ENCODE data around the gene CXCL13. TPM values are rescaled to one million over a fixed set of nuclear protein-coding genes. Genes with fewer than 3 reads are reported as not detected.
"Not testable (repeated sequence)": the region's sequence is repeated elsewhere in the genome, so short reads cannot be mapped to it uniquely, and the experiment has no call there.

CXCL13 gene
- polyA plus RNA-seq, 1 of the 3 experiments (the other 2 are of a cell fraction) = not detected

DNA sequence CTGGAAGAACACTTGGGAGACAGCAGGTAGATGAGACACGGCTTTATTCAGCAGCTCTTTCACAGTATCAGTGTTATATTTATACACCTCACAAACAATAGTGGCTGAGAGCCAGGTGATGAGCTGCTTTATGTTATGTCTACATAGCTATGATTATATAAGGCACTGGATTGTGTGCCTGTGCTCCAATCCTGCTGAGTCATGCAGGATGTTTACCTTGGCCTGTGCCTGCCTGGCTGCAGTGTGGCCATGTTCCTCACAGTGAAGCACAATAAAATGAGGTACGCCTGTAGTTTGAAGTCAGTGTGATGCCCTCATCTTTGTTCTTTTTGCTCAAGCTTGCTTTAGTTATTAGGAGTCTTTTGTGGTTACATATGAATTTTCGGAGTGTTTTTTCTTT is 31.3 kb downstream of the CXCL13 start:
- H3K9me2 ChIP-seq = no peaks in the 10 kb centered on the region
- peak overlapping the region; percentile 17 for H3K4me2 ChIP-seq
- no peaks in the 10 kb centered on the region for H3K27me3 ChIP-seq (ENCODE audit: insufficient read depth)
- DNase-seq = no peak
- POLR2A ChIA-PET = no interaction called here
- no peak overlapping the region for H3K4me3 ChIP-seq (ENCODE audit: low read depth in 2 of 2, low read length in 1 of 2)
- H2AFZ ChIP-seq (ENCODE audit: low read depth) = no peak overlapping the region
- CTCF ChIA-PET = interaction anchor here (0.5 kb wide), 1 partner anchor 55 kb away, joined by 3 read pairs; no protein-coding TSS in a partner anchor
- H3K9me3 ChIP-seq = no peaks in the 10 kb centered on the region; the same call in 1 of the 2 replicates
- TF ChIP-seq POLR2AphosphoS5 (IDR thresholded peaks at IDR 0.05; ENCODE audit: low read depth, low read length) (peak; percentile 51; the same call in 1 of the 2 replicates), PBX3 (IDR thresholded peaks at IDR 0.05) (peak; percentile 81), RXRA (IDR thresholded peaks at IDR 0.05; ENCODE audit: borderline replicate concordance, low read depth) (no peak), YY1 (IDR thresholded peaks at IDR 0.05; ENCODE audit: low read depth) (peak; percentile 54; the same call in 1 of the 2 replicates), TEAD4 (IDR thresholded peaks at IDR 0.05; ENCODE audit: borderline replicate concordance, insufficient read depth) (no peak), EZH2phosphoT487 (IDR thresholded peaks at IDR 0.05; ENCODE audit: borderline replicate concordance, low read depth) (no peak), NFIC (IDR thresholded peaks at IDR 0.05; ENCODE audit: borderline replicate concordance) (peak; percentile 95), FOSL2 (IDR thresholded peaks at IDR 0.05; ENCODE audit: borderline replicate concordance, low read depth) (peak; percentile 70; the same call in 1 of the 2 replicates), FOXJ3 (CRISPR knock-in tag; IDR thresholded peaks at IDR 0.05) (no peak), MEF2A (IDR thresholded peaks at IDR 0.05; ENCODE audit: borderline replicate concordance, low read depth) (peak; percentile 38; the same call in 1 of the 2 replicates), JUND (IDR thresholded peaks at IDR 0.05) (peak; percentile 70), TCF12 (IDR thresholded peaks at IDR 0.05) (peak; percentile 91)
- TF ChIP-seq, protein P1, sequence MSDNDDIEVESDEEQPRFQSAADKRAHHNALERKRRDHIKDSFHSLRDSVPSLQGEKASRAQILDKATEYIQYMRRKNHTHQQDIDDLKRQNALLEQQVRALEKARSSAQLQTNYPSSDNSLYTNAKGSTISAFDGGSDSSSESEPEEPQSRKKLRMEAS (IDR thresholded peaks at IDR 0.05; ENCODE audit: low read depth) = peak; percentile 76
- TF ChIP-seq, protein P2, sequence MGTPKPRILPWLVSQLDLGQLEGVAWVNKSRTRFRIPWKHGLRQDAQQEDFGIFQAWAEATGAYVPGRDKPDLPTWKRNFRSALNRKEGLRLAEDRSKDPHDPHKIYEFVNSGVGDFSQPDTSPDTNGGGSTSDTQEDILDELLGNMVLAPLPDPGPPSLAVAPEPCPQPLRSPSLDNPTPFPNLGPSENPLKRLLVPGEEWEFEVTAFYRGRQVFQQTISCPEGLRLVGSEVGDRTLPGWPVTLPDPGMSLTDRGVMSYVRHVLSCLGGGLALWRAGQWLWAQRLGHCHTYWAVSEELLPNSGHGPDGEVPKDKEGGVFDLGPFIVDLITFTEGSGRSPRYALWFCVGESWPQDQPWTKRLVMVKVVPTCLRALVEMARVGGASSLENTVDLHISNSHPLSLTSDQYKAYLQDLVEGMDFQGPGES (IDR thresholded peaks at IDR 0.05; ENCODE audit: low read depth, low read length) = no peak
- TF ChIP-seq, protein P3, sequence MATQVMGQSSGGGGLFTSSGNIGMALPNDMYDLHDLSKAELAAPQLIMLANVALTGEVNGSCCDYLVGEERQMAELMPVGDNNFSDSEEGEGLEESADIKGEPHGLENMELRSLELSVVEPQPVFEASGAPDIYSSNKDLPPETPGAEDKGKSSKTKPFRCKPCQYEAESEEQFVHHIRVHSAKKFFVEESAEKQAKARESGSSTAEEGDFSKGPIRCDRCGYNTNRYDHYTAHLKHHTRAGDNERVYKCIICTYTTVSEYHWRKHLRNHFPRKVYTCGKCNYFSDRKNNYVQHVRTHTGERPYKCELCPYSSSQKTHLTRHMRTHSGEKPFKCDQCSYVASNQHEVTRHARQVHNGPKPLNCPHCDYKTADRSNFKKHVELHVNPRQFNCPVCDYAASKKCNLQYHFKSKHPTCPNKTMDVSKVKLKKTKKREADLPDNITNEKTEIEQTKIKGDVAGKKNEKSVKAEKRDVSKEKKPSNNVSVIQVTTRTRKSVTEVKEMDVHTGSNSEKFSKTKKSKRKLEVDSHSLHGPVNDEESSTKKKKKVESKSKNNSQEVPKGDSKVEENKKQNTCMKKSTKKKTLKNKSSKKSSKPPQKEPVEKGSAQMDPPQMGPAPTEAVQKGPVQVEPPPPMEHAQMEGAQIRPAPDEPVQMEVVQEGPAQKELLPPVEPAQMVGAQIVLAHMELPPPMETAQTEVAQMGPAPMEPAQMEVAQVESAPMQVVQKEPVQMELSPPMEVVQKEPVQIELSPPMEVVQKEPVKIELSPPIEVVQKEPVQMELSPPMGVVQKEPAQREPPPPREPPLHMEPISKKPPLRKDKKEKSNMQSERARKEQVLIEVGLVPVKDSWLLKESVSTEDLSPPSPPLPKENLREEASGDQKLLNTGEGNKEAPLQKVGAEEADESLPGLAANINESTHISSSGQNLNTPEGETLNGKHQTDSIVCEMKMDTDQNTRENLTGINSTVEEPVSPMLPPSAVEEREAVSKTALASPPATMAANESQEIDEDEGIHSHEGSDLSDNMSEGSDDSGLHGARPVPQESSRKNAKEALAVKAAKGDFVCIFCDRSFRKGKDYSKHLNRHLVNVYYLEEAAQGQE (IDR thresholded peaks at IDR 0.05; ENCODE audit: low read depth, low read length) = no peak
- H3F3A ChIP-seq (replicated peaks; ENCODE audit: insufficient read depth) = no peaks in the 10 kb centered on the region
- H4K20me1 ChIP-seq (ENCODE audit: insufficient read depth) = no peaks in the 10 kb centered on the region
- no peaks in the 10 kb centered on the region; a peak in 1 of 4 replicates for H3K4me1 ChIP-seq (ENCODE audit: control insufficient read depth in 1 of 2, insufficient read depth in 2 of 2, low read depth in 1 of 2, low read length in 1 of 2)
- no peak overlapping the region for H3K9ac ChIP-seq
- H3K79me2 ChIP-seq (ENCODE audit: insufficient read depth) = no peaks in the 10 kb centered on the region
- peak overlapping the region in 1 of 2 experiments; percentile 38; a peak in 2 of 4 replicates for H3K27ac ChIP-seq (ENCODE audit: low read depth in 2 of 2, low read length in 1 of 2)
- no peaks in the 10 kb centered on the region for H3K36me3 ChIP-seq (replicated peaks in 1 of 2; ENCODE audit: control insufficient read depth in 1 of 2, insufficient read depth in 2 of 2, low read length in 1 of 2)
- WGBS (ENCODE audit: low lambda C conversion rate) = 31% methylated on average over 3 of the region's 3 CpGs

- H3K36me3 ChIP-seq (replicated peaks in 1 of 2; ENCODE audit: control insufficient read depth in 1 of 2, insufficient read depth in 2 of 2, low read length in 1 of 2); H3K27ac ChIP-seq (ENCODE audit: low read depth in 2 of 2, low read length in 1 of 2); H4K20me1 ChIP-seq (ENCODE audit: insufficient read depth); H3F3A ChIP-seq (replicated peaks; ENCODE audit: insufficient read depth); POLR2A ChIA-PET; H3K79me2 ChIP-seq (ENCODE audit: insufficient read depth); H3K4me3 ChIP-seq (ENCODE audit: low read depth in 2 of 2, low read length in 1 of 2); H3K27me3 ChIP-seq (ENCODE audit: insufficient read depth); H3K4me1 ChIP-seq (ENCODE audit: control insufficient read depth in 1 of 2, insufficient read depth in 2 of 2, low read depth in 1 of 2, low read length in 1 of 2); H3K4me2 ChIP-seq; H3K9ac ChIP-seq; H3K9me3 ChIP-seq; H2AFZ ChIP-seq (ENCODE audit: low read depth); DNase-seq; H3K9me2 ChIP-seq: not testable (repeated sequence)
- CTCF ChIA-PET = interaction anchor here (1.4 kb wide), 1 partner anchor 25 kb away, joined by 3 read pairs; no protein-coding TSS in a partner anchor
- WGBS (ENCODE audit: low lambda C conversion rate) = 2% methylated on average over 1 of the region's 1 CpG
Observed at GRCh38 chr4:77644069-77644468, 38.4 kb downstream of the CXCL13 start.
